BE2C (cell line): Measurements from ENCODE around the gene CDC5L. TPM values are rescaled to one million over a fixed set of nuclear protein-coding genes. Genes with fewer than 3 reads are reported as not detected.

ENCODE experiments used
- DNase-seq: peaks from one replicate; pipeline ENCODE4 v3.0.0-alpha.2; 2020
- H3K27me3 ChIP-seq: fragments of 250-450 bp; sonication (Bioruptor Pico); 2 replicates; pipeline ENCODE4 v1.5.1; 2020; ENCODE audit warnings: mild to moderate bottlenecking
- H3K36me3 ChIP-seq: fragments of 250-450 bp; sonication (Bioruptor Pico); 2 replicates; pipeline ENCODE4 v1.5.1; 2020; ENCODE audit warnings: mild to moderate bottlenecking
- H3K4me1 ChIP-seq: fragments of 250-450 bp; sonication (Bioruptor Pico); 2 replicates; pipeline ENCODE4 v1.5.1; 2020
- H3K4me3 ChIP-seq: 2 replicates; pipeline ENCODE4 v1.5.1; 2011; ENCODE audit warnings: low read depth, low read length
- H3K9me3 ChIP-seq: fragments of 250-450 bp; sonication (Bioruptor Pico); 2 replicates; pipeline ENCODE4 v1.5.1; 2020
- polyA plus RNA-seq: library from polyadenylated mRNA; unstranded; fragments of >200 nt; gene quantifications from one replicate; pipeline ENCODE4 v1.2.1, GENCODE V29; 2012; ENCODE audit warnings: low read depth, missing spikeins; ENCODE audit not compliant: insufficient read length, insufficient read depth
- TF ChIP-seq, protein P1 (sequence below): IDR thresholded peaks from 2 replicates; pipeline ENCODE4 v1.5.1; 2012; ENCODE audit warnings: mild to moderate bottlenecking, low read depth, low read length

The CDC5L gene
- polyA plus RNA-seq: 11.9 TPM

DNA sequence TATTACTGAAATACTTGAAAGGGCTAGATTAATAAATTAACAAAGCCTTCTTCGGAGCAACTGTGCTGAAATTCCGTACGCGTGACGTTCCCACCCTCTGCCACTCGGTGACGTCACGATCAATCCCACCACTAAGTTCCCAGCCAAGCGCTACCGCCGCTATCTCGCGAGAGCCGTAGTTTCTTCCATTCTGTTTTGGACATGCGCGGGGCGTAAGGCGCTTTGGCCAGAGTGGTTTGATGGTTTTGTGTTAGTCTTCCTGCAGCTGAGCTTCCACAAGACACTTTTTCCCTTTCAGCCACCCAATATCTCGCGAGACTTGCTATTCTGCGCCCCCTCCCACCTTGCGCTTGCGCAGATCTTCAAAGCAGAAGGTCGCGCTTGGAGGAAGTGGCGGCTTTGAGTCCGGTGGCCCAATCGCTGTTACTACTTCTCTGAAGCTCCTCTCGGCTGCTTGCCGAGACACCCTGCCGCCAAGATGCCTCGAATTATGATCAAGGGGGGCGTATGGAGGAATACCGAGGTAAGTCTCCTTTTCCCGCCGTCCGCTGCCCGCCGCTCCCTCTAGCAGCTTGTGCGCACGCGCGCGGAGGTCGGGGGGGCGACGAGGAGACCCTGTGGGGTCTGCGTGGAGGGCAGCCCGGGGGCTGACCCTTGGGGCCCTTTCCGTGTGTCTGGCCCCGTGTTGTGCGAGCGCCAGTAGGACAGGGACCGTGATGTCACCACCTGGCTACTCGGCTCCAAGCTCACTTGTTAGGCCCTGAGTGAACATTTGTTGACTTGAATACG lies at the start of gene CDC5L:
CDC5L (plus strand) TSS at position 361 of the 789 bp plus-strand sequence; CDS start at position 479, 118 bp downstream.
- TF ChIP-seq, protein P1, sequence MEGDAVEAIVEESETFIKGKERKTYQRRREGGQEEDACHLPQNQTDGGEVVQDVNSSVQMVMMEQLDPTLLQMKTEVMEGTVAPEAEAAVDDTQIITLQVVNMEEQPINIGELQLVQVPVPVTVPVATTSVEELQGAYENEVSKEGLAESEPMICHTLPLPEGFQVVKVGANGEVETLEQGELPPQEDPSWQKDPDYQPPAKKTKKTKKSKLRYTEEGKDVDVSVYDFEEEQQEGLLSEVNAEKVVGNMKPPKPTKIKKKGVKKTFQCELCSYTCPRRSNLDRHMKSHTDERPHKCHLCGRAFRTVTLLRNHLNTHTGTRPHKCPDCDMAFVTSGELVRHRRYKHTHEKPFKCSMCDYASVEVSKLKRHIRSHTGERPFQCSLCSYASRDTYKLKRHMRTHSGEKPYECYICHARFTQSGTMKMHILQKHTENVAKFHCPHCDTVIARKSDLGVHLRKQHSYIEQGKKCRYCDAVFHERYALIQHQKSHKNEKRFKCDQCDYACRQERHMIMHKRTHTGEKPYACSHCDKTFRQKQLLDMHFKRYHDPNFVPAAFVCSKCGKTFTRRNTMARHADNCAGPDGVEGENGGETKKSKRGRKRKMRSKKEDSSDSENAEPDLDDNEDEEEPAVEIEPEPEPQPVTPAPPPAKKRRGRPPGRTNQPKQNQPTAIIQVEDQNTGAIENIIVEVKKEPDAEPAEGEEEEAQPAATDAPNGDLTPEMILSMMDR: no peak
- H3K4me3 ChIP-seq: peak within 1 kb of the TSS; percentile 85
- peak; percentile 97 for DNase-seq
- peaks cover 2% of the 10 kb centered on the region for H3K4me1 ChIP-seq
- peaks cover 19% of the 10 kb centered on the region for H3K36me3 ChIP-seq
- no peaks in the 10 kb centered on the region for H3K9me3 ChIP-seq
- no peaks in the 10 kb centered on the region for H3K27me3 ChIP-seq

DNA sequence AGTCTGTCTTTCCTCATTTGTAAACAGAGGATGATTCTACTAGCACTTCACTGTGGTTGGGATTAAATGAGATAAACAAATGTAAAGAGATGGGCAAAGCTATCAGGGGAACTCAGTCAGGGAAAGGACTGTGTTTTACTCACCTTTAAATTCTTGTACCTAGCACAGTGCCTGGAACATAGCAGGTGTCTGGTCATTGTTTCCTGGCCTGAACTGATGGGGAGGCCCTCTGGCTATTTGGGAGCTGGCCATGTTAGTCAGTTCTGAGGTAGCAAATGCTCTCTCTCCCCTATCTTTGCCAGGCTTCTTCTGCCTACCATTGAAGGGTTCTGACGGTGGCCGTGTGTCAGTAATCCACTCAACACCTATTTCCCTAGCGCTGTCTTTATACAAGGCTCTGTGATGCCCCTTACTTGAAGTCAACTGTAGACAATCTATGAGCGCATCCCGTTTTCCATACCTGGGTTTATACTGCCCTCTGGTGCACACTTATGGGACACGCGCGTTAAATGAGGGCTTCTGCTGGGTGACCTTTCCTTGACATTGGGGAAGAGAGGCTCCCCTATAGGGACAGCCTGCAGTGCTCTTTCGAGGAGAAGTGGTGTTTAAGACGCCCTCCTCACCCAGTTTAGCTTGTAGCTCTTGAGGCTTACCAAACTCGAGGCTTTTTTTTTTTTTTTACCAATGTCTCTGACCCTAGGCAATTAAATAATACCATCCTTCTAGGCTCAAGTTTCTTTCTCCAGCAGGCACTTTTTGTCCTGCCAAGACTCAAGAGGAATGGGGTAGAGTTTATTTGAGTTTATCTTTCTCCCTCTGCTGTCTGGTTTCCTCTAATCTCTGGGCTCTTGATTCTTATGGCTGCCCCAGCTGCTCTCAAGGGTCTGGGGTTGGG lies 49.0 kb upstream of the CDC5L start:
- H3K9me3 ChIP-seq: no peaks in the 10 kb centered on the region
- H3K36me3 ChIP-seq: no peaks in the 10 kb centered on the region
- peaks cover 22% of the 10 kb centered on the region for H3K4me1 ChIP-seq
- peak; percentile 73 for DNase-seq
- TF ChIP-seq, protein P1: peak; percentile 81
- no peaks in the 10 kb centered on the region for H3K27me3 ChIP-seq
- H3K4me3 ChIP-seq: no peak overlapping the region

DNA sequence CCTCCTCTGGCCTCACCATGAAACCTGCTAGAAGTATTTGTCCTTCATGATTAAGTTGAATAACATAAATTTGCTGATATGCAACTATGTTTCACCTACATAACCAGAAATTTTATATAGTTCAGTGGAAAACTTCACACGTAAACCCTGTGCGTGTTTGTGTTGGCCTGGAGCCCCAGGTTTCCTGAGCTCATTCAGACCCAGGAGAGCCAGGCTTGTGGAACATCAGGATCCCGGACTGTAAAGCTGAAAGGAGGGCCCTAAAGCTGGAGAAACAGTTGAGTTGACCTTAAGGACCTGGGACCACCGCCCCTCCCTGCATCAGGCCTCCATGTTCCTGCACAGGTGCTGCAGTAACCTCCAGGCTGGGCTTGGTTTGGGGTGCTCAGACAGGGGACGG lies 48.2 kb upstream of the CDC5L start:
- TF ChIP-seq, protein P1: no peak
- Histone ChIP-seq H3K36me3 (no peaks in the 10 kb centered on the region), H3K9me3 (no peaks in the 10 kb centered on the region), H3K4me1 (peaks cover 21% of the 10 kb centered on the region), H3K27me3 (no peaks in the 10 kb centered on the region), H3K4me3 (no peak overlapping the region)
- no peak for DNase-seq

DNA sequence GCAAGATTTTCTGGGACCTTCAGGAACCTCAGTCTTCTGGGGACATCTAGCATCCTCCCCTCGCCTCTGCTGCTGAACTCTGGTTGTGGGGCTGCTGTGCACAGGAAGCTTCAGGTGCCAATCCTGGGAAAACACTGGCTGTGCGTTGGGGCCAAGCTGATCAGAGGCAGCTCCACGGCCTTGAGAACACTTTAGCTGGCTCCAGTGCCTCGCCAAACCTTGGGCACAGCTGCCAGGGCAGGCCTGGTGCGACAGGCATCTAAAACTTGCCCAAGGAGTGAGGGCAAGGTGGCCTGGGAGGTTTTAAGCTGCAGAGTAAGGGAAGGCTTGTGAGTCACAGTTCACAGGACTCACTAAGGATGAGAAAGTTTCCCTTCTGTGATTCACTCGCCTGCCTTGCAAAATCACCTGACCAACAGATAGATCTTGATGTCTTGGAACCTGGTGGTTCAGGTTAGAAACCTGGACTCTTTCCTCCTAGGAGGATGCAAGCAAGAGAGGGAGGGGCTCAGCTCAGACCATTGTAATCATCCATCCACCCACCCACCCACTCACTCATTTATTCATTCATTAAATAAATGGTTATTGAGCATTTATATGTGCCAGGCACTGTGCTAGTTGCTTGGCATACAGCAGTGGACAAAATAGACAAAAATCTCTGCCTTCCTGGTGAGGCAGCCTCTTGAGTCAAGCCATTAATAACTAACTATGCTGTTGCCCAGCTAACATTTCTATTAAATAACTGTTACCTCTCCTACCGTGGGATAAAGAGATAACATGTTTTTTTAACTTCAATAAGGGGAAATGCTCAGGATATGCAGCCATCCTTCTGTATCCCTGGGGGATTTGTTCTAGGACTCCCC lies 47.5 kb upstream of the CDC5L start:
- TF ChIP-seq, protein P1: no peak
- Histone ChIP-seq H3K27me3 (no peaks in the 10 kb centered on the region), H3K4me1 (peaks cover 21% of the 10 kb centered on the region), H3K36me3 (no peaks in the 10 kb centered on the region), H3K4me3 (no peak overlapping the region), H3K9me3 (no peaks in the 10 kb centered on the region)
- DNase-seq: no peak

DNA sequence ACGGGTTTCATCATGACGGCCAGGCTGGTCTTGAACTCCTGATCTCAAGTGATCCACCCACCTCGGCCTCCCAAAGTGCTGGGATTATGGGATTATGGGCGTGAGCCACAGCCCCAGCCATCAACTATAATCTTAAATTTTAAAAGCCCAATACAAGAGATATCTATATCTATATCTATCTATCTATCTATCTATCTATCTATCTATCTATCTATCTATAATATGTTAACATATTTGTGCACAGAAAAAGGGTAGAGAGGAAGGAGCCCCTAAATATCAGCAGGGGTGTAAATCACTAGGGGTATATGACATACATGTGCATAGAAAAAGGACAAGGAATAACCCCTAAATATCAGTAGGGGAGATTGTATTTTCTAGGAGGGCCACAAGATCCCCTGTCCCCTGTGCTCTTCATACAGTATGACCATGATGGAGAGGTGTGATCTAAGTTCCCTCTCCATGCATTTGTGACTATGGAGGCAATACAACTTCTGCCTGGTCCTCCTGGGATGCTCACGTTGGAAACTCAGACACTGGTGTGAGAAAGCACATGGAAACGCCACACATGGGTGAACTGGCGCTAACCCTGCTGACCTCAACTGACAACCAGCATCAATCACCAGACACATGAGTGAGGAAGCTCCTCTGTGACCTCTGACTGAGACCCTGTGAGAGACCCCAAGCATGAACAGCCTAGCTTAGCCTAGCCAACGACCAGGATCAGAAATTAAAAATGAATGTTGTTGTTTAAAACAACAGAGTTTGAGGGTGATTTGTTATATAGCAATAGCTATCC lies 46.2 kb upstream of the CDC5L start:
- DNase-seq: peak; percentile 66
- peak overlapping the region; percentile 9 for H3K4me3 ChIP-seq
- H3K9me3 ChIP-seq: no peaks in the 10 kb centered on the region
- H3K4me1 ChIP-seq: peaks cover 21% of the 10 kb centered on the region
- TF ChIP-seq, protein P1: no peak
- H3K36me3 ChIP-seq: no peaks in the 10 kb centered on the region
- no peaks in the 10 kb centered on the region for H3K27me3 ChIP-seq
